Activated T-cell treated with anti-CD3 and anti-CD28 coated beads, Interleukin-2, amount 50 U/mL, for 48 hours (primary cell): Measurements from ENCODE around the gene FAM72D.
"Not testable (repeated sequence)": the region's sequence is repeated elsewhere in the genome, so short reads cannot be mapped to it uniquely, and the experiment has no call there.

Experiments used
- DNase-seq, 2 experiments: peaks; one replicate each; pipeline ENCODE4 v3.0.0-alpha.2; 2020

Gene FAM72D

GRCh38 chr1:145093517-145094149 is 2.1 kb upstream of the FAM72D start:
- DNase-seq: peak; percentile 23 to 25

- peak; percentile 20 to 28 for DNase-seq
Measured at GRCh38 chr1:145094655-145095211, 1.0 kb upstream of the FAM72D start.

DNA sequence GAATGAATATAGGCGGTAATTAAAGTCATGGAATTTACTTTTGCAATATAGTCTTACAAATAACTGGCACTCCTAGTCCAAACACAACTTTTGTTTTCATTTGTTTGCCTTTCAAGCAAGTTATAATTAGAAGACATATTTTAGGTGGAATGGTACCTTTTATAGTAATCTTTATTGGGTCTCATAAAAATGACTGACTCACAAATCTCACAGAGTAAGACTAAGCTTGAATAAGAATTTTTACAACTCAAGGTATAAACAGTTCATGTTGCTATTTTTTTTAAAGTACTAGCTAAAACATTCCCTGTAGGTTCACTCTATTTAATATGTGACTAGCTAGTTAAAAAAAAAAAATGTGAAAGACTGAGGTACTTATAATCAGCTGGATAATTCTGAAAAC is 6.0 kb downstream of the FAM72D start:
- DNase-seq: not testable (repeated sequence)

GRCh38 chr1:145103294-145103693 is 7.5 kb downstream of the FAM72D start:
- not testable (repeated sequence) for DNase-seq

DNA sequence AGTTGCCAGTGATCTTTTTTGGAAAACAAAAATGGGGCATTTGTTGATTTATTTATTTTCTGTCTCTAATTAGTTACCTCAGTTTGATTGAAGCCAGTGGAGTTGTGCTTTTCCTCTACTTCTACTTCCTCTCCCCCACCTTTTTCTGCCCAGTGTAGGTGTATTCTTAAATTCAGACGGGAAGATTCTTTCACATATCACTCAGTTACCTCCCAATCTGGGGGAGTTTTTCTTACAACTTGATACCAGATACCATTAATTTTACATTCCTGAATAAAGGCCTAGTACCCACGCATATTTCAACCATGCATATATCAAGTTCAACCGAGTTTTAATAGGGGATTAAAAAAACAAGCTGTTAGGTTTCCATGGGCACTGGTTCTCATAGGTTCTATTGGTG is 15.9 kb downstream of the FAM72D start:
- not testable (repeated sequence) for DNase-seq

DNA sequence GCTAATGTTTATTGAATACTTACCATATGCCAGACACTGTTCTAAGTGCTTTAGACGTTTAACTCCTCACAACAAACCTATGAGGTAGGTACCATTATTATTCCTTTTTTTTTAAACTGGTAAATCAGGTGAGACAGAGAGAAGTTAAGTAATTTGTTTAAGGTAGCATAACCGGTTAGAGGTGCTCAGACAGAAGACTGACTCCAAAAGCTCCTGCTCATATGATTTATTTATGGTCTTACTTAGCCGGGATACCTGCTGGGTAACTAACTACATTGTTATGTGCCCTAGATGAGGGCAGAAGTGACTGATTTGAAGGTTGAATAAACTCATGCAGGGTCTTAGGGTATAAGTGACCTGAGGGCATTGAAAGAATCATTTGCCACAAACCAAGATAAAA is 16.9 kb downstream of the FAM72D start:
- DNase-seq: not testable (repeated sequence)

DNA sequence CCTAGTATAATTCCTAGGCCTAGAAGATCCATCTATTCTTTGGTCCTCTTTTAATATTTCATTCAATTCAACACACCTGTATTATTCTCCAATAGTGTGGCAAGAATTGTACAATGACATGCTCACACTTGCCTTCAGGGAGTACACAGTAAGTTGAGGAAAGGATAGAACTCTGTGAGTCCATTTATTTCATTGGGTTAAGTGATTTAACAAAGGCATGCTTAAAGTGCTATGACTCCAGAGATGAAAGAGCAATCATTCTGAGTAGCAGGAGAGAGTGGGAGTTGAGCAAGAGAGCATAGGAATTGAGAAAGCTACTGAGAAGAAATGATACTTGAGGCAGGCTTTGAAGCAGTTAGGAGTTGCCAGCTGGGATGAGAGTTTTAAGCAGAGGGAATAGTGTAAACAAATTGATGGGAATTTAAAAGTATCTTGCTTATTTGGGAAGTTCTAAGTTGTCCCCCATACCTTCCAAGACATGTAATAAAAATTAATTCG is 18.8 kb downstream of the FAM72D start:
- DNase-seq: not testable (repeated sequence)

DNA sequence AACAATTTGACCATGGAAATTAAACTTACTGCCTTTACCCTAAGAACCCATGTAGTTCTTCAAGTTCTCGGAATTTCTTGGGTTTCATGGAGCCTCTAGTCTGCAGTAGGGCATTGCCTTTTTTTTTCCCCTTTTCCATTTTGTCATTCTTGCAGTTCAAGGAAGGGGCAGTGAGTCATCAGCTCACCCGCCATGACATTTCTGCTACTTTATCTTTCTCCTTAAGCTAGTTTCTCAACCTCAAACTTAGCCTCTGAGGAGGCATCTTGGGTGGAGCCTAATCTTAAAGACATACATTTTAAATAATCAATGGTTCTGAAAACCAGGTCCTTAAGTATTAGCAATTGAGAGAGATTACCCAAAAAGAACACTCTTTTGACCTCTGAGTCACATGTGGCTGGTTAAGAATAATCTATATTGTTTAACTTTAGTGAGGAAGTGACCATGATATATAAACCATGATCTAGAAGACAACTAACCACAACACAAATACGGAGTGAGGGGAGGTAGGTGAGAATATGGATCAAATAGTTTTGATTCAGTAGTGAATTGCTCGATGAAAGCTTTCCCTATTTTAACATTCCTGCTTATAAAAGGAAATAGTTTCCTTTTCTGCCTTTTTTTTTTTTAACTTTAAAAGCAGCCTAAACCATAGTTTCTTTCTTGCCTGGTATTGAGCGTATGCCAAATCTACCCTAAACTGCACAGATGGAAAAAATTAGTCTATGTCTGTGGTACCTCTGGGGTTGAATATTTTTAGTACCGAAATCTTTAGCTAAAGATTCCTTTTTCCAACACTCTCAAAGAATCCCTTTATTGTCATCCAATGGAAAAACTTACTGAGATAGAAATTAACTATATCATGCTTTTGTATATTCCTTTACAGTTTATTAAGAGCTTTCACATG is 20.1 kb downstream of the FAM72D start:
- not testable (repeated sequence) for DNase-seq

DNA sequence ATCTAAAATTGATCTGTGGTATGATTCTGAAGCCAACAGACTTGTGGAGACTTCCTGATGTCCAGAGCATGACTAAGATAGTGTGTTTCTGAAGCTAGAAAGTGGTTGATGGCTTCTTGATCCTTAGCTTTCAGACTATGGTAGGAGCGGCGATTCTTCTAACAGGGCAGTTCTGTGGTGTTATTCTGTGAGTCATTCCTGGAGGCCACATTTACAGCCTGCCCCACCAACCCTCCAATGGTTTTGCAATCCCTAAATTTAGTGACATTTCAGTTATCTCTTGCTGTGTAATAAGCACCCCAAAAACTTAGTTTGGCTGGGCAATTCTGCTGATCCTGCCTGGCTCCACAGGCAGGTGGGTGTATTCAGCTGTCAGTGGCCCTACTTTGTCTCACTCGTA is 24.1 kb downstream of the FAM72D start:
- DNase-seq: not testable (repeated sequence)

DNA sequence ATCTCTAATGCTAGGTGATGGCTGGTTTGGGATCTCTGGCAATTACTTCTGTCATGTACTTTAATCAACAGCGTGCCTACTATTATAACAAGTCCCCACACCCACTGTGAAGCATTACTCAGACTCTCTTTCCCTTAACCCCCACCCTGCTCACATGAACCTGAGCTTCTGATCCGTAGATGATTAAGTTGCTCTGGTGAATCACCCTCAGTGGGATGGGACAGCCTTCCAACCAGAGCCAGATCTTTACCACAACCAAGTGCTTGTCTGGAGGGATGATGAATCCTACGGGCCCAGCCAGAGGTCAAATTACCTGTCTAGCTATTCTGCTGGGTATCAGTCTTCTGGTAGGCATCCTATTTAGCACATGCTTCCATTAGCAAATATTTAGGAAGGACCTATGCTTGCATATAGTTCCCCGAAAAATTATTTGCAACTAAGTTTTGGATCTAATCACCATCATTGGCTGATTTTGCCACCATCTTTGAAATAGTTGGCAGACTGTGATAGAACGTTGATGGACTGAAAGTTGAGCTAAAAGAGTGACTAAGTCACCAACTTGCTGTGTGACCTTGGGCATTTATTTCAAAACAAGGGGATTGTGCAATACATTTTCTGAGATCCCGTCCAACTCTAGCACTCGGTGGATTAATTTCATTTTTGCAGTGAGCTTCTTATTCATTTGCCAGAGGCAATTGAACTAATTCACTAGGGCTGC is 26.7 kb downstream of the FAM72D start:
- not testable (repeated sequence) for DNase-seq

GRCh38 chr1:145123062-145123395 is 27.3 kb downstream of the FAM72D start:
- not testable (repeated sequence) for DNase-seq

GRCh38 chr1:145123992-145124641 is 28.3 kb downstream of the FAM72D start:
- not testable (repeated sequence) for DNase-seq

DNA sequence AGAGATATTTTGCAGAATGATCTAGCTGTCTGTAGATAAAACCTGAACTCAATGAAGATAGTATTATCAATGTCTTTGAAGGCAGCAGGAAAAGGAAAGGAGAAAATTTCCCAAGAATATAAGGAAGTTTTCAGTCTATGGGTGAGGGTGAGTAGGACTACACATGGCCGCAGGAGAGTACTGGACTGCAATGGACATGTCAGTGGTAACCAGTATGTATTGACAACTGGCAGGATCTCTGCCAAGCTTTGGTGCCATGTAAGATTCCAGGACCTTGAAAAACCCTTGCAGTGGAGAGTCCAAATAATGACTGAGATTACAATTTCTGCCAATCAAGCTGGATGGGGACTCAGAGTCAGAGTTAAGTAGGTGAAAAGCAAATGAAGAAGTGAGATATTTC is 29.3 kb downstream of the FAM72D start:
- DNase-seq: not testable (repeated sequence)

GRCh38 chr1:145127144-145127543 is 31.4 kb downstream of the FAM72D start:
- not testable (repeated sequence) for DNase-seq

DNA sequence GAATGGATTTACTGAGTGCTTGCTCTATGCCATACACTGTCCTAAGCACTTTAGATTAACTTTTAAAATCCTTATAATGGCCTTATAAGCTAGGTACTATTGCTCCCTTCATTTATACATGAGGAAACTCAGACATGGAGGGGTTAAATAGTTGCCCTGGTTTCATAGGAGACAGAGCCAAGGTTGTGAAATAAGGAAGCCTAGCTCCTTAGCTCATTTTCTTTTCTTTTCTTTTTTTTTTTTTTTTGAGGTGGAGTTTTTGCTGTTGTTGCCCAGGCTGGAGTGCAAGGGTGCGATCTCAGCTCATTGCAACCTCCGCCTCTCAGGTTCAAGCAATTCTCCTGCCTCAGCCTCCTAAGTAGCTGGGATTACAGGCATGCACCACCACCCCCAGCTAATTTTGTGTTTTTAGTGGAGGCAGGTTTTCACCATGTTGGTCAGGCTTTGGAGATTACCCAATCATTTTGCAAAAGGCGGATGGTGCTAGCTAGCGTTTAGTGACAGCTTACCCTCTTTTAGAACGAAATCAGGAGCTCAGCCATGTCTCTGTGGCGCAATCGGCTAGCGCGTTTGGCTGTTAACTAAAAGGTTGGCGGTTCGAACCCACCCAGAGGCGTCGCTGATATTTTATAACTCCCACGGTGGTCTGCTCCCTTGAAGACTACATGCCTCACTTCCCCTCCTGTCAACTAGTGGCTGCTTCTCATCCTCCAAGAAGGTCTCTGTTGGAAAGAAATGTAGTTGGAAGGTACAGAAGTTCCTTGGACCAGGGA is 33.1 kb downstream of the FAM72D start:
- peak in 1 of 2 experiments; percentile 17 for DNase-seq

DNA sequence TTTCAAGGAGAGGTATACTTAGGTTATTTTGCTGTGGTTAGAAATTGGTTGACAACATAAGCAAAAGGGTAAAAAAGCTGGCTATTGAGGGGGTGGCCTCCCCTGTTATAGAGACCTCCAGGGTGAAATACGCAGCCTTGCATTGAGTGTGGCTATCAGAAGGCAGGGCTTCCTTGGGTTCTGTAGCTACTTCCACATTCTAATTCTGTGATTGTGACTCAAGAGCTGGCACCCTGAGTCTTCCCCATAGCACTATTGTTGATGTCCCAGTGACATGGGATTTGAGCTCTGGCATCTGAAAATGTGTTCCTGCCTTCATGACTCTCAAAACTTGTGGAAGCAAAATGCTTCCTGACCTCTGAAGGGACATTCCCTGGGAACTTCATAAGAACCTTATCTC is 38.7 kb downstream of the FAM72D start:
- not testable (repeated sequence) for DNase-seq

DNA sequence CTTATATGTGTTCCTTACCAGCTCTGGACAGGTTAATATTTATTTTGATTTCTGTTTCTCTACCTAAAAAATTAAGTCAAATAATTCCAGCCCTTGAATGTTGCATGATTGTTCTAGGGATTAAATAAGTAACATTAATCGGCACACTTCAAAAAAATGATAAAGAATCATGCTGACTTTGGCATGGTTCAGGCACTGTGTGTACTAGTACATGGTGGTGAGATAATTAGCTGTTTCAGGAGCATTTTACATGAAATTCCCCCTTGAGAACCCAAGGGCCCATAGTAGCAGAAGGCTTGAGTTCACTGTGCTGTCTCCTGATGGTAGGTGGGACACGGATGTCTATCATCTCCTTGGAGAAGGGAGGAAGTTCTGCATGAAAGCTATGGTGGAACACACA is 44.8 kb downstream of the FAM72D start:
- DNase-seq: not testable (repeated sequence)

DNA sequence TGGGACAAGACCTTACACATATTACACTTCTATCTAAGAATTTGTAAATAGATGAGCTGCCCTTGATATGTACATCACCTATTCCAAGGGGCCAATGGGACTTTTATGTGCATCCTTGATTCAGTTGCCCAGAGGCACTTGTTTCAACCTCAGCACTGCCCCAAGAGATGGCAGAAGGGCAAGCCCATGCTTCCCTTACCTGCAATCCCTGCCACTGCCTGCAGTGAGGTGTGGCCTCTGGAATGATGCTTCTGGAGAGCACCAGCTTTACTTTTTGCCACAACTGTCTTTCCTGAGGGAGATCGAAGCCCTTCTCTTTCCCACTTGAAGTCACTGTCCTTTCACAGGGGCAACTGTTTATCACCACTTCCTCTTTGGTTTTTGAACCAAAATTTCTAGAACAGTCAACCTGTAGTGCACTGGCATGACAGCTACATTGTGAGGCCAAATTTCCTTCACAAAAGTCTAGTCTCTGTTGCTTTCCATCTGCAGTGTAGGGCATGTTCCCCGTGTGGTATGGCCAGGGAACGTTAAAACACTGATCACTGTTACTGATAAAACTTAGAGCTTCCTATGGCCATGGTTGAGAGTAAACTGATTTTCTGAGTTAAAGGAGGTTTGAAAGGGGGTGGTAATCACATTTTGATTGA is 48.6 kb downstream of the FAM72D start:
- DNase-seq: not testable (repeated sequence)

- not testable (repeated sequence) for DNase-seq
Measured at GRCh38 chr1:145146308-145146707, 50.5 kb downstream of the FAM72D start.

- not testable (repeated sequence) for DNase-seq
Measured at GRCh38 chr1:145147172-145147571, 51.4 kb downstream of the FAM72D start.

DNA sequence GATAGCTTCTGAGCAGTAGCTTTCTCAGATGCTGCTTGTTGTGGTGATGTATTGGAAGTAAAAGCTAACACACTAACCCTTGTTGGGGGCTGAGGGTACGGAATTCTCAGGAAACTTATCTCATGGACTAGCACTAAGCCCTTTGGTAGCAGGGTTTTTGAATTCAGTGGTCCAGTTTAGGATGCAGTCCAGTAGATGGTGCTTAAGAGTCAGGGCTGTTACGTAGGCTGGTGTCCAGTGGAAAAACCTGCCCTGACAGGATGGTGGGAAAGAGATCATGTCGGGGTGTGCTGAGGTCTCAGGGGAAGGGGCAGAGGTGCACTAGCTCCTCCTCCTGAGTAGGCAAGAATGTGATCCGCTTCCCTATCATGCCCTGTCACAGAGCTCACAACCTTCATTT is 59.6 kb downstream of the FAM72D start:
- DNase-seq: not testable (repeated sequence)
